Thyroid gland (tissue), 4 donors: ENCODE results near the gene REPIN1. TPM values are rescaled to one million over a fixed set of nuclear protein-coding genes. Genes with fewer than 3 reads are reported as not detected.

ENCODE experiments used
- DNase-seq, 2 donors: peaks; one replicate each; pipeline ENCODE4 v3.0.0-alpha.2; 2019
- H3K27ac ChIP-seq, 3 donors: fragments of 200-600 bp; sonication (generic); 1 replicate in 2 of 3; 2 replicates in 1 of 3; pipeline ENCODE4 v1.5.1; 2016 to 2019; ENCODE audit warnings: mild to moderate bottlenecking in 1 of 3, moderate library complexity in 1 of 3
- H3K27me3 ChIP-seq: fragments of 200-600 bp; sonication (generic); one replicate; pipeline ENCODE4 v1.5.1; 2019
- H3K36me3 ChIP-seq, 2 donors: fragments of 200-600 bp; sonication (generic); one replicate each; pipeline ENCODE4 v1.5.1; 2016 to 2019
- H3K4me1 ChIP-seq, 2 donors: fragments of 200-600 bp; sonication (generic); one replicate each; pipeline ENCODE4 v1.5.1; 2017 to 2019
- H3K4me3 ChIP-seq, 3 donors: fragments of 200-600 bp; sonication (generic); replicated peaks in 1 of 3; 1 replicate in 2 of 3; 2 replicates in 1 of 3; pipeline ENCODE4 v1.5.1; 2016; ENCODE audit warnings: mild to moderate bottlenecking in 1 of 3
- H3K9me3 ChIP-seq: fragments of 200-600 bp; sonication (generic); one replicate; pipeline ENCODE4 v1.5.1; 2017
- CTCF ChIP-seq, 6 experiments: fragments of 200-600 bp in 3 of 6; fragments of 450-650 bp in 3 of 6; sonication (generic) in 3 of 6; IDR thresholded peaks; one replicate each; pipeline ENCODE4 v1.5.1; 2016 to 2019; ENCODE audit warnings: antibody characterized with exemption in 6 of 6, mild to moderate bottlenecking in 2 of 6, inconsistent platforms in 1 of 6, moderate library complexity in 1 of 6
- POLR2A ChIP-seq, 2 donors: fragments of 450-650 bp; IDR thresholded peaks; one replicate each; pipeline ENCODE4 v1.6.1; 2017; ENCODE audit warnings: antibody characterized with exemption in 2 of 2, mild to moderate bottlenecking in 2 of 2, moderate library complexity in 1 of 2
- WGBS, 2 donors: methylation state at CpG; one replicate each; pipeline ENCODE4 v1.1.5; 2017; 5-methylcytosine and 5-hydroxymethylcytosine counted together
- intact Hi-C: fragments of 100-400 bp; cut with DNase I; formaldehyde crosslinking; loops from one replicate; pipeline ENCODE4 v1.15.1; 2023
- total RNA-seq, 4 donors: library from RNA; depleted of rRNA; stranded (reverse); fragments of >200 nt; gene quantifications; one replicate each; pipeline ENCODE4 v1.2.3, GENCODE V29; 2016

The REPIN1 gene
- total RNA-seq, 4 donors from 2014 or later, result 71.9 to 144 (median 123) TPM

DNA sequence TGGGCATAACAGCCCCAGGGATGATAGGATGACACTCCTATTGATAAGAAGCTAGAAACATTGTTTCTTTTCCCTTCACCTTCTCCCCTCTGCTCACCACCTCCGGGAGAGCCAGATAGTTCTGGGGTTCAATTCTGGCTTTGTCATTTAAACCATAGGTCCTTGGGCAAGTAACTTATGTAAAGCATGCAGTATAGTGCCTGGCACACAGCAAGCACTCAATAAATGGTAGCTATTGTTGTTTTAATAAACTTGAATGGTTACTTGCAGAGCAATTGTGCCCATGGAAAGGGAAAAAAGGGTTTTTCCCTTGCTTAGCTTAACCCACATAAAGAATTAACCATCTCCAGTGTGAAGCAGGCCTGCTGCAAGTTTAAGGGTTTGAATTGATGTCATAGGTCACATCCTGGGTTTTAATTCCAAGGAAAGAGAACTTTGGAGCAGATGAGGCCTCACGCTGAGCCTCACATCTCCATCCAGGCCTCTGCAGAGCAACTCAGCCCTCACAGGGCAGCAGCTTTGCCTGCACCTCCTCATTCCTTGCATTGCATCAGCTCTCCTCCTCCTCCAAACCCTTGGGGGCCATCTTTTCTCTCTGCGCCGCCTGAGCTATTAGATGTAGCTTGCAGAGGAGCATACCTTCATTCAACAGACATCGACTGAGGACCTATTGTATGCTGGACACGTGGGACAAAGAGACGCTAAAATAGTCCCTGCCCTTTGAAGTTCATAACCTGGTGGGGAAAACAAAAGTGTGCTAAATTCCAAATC is 33.4 kb downstream of the REPIN1 start:
- H3K36me3 ChIP-seq, result peaks cover 0 to 3% of the 10 kb centered on the region in 2 donors
- H3K27ac ChIP-seq, result no peak overlapping the region
- no peaks in the 10 kb centered on the region for H3K27me3 ChIP-seq
- WGBS, 2 donors, result 70 to 82% methylated on average over 7 of the region's 7 CpGs
- DNase-seq, result no peak
- H3K4me3 ChIP-seq, result no peak overlapping the region
- H3K9me3 ChIP-seq, result no peaks in the 10 kb centered on the region
- TF ChIP-seq CTCF (IDR thresholded peaks at IDR 0.05) (no peak), POLR2A (IDR thresholded peaks at IDR 0.05) (no peak)
- peaks cover 20 to 37% of the 10 kb centered on the region in 2 donors for H3K4me1 ChIP-seq
- intact Hi-C loops, result no loop called here

- 85 to 90% methylated on average over 9 to 13 of the region's 13 CpGs for WGBS, 2 donors
- Histone ChIP-seq H3K36me3 (peaks cover 0 to 1% of the 10 kb centered on the region in 2 donors), H3K9me3 (no peaks in the 10 kb centered on the region), H3K27me3 (no peaks in the 10 kb centered on the region), H3K27ac (no peak overlapping the region), H3K4me3 (no peak overlapping the region), H3K4me1 (peaks cover 23 to 44% of the 10 kb centered on the region in 2 donors)
- TF ChIP-seq CTCF (IDR thresholded peaks at IDR 0.05), result no peak
- no peak for TF ChIP-seq POLR2A (IDR thresholded peaks at IDR 0.05)
- intact Hi-C loops, result no loop called here
- no peak for DNase-seq
Observed at GRCh38 chr7:150402671-150403321, 34.2 kb downstream of the REPIN1 start.

GRCh38 chr7:150403376-150404171 is 35.0 kb downstream of the REPIN1 start:
- TF ChIP-seq POLR2A (IDR thresholded peaks at IDR 0.05) (no peak), CTCF (IDR thresholded peaks at IDR 0.05) (no peak)
- Histone ChIP-seq H3K4me1 (peaks cover 28 to 52% of the 10 kb centered on the region in 2 donors), H3K36me3 (no peaks in the 10 kb centered on the region), H3K27ac (peak overlapping the region in 1 of 3 donors; percentile 95), H3K9me3 (no peaks in the 10 kb centered on the region), H3K4me3 (no peak overlapping the region), H3K27me3 (no peaks in the 10 kb centered on the region)
- intact Hi-C loops, result no loop called here
- no peak for DNase-seq
- 89 to 91% methylated on average over 13 of the region's 13 CpGs for WGBS, 2 donors

DNA sequence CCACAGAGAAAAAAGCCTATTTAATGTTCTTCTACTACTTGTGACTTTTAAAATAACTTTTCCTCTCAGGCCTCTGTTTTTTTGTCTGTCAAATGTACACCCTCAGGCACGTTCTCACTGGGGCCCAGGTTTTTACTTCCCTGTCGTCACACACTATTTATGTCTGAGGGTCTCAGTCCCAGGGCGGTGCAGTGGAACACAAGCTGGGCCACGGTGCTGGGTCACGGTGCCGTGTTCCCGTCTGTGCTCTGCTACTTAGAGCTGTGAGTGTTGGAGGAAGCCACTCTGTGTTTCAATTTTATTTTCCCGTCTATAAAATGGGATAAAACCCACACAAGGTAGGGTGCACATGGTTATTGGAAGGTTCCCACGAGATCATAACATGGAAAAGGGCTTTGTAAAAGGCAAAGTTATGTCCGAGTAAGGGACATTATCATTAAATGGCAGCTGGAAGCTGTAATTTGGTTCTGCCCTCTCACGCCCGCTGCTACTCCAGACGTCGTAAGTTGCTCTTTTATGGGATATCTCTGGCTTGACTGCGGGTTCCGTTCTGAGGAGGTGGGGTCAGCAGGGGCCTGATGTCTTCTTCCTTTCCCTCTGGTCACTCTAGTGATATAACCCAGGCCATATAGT is 35.7 kb downstream of the REPIN1 start:
- Histone ChIP-seq H3K9me3 (no peaks in the 10 kb centered on the region), H3K27me3 (no peaks in the 10 kb centered on the region), H3K4me1 (peaks cover 35 to 59% of the 10 kb centered on the region in 2 donors), H3K27ac (peak overlapping the region; percentile 90 to 95 (median 94)), H3K4me3 (peak overlapping the region in 1 of 3 donors; percentile 77), H3K36me3 (no peaks in the 10 kb centered on the region)
- no peak for DNase-seq
- intact Hi-C loops, result no loop called here
- WGBS, 2 donors, result 59 to 69% methylated on average over 16 of the region's 16 CpGs
- TF ChIP-seq CTCF (IDR thresholded peaks at IDR 0.05), result no peak
- TF ChIP-seq POLR2A (IDR thresholded peaks at IDR 0.05), result no peak
